ENCODE results near the gene IL22RA2.

DNA sequence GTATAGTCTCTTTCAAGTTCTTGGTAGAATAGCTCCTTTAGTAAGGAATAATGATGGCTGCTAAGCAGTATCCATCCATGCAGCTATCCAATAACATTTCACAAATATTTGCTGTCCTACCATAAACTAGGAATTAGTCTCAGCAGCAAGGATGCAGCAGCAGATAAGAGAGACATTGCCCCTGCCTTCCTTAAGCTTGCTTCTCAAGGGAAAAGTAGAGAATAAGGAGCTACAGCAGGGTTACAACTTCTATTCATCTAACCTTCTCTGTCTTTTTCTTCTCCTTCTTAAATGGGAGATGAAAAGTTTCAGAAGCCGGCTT lies 2.4 kb downstream of the IL22RA2 start:
- TF ChIP-seq EZH2 (IDR thresholded peaks at IDR 0.05; ENCODE audit: insufficient read depth, poor library complexity, severe bottlenecking) (no peak), EZH2phosphoT487 (IDR thresholded peaks at IDR 0.05; ENCODE audit: insufficient read depth, low read depth) (no peak)
